Measurements from ENCODE around the gene GID8. TPM values are rescaled to one million over a fixed set of nuclear protein-coding genes. Genes with fewer than 3 reads are reported as not detected.

Gene GID8
- total and polyA plus RNA-seq, 2 of the 13 experiments (the other 11 are each of a cell fraction or from before 2014, with no cell fraction given), result 39.6 to 59.8 TPM

DNA sequence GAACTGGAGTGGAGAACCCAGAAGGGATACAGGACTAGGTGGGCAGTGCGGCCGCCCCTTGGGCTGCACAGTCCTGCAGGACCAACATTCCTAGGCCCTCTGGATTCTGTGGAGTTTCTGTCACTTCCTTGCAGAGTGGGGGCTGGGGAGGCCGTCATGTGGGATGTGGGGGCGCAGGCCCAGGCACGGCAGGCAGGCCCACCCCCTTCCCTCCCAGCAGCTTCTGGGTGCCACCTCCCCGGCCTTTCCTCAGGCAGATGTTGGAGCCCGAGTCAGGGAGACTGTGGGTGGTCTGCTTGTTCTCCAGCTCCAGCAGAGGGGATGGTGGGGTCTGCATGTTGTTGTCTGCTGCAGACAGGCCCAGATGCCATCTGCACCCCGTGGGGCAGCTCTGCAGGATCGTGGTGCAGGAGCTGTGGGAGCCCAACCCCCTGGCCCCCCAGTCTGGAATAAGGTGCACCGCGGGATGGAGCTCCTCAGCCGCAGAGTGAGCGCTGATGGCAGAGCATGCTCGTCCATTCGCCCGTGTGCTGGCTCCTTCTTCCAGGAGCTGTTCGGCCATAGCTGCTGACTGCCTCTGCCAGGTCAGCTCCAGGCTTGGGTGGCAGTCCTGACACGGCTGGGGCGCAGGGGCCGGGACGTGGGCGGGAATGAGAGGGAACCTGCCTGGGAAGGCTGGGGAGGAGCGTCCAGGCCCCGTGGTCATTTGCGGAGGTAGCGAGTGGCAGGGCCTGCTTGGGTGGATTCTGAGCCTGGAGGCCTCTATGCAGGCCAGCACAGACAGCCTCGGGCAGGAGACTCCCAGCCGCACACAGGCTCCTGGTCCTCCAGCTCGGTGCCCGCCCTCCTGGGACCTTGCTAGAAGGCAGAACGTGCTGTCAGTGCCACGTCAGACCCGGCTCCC, 32.6 kb downstream of the GID8 start (continued):
- TF ChIP-seq, protein P1, sequence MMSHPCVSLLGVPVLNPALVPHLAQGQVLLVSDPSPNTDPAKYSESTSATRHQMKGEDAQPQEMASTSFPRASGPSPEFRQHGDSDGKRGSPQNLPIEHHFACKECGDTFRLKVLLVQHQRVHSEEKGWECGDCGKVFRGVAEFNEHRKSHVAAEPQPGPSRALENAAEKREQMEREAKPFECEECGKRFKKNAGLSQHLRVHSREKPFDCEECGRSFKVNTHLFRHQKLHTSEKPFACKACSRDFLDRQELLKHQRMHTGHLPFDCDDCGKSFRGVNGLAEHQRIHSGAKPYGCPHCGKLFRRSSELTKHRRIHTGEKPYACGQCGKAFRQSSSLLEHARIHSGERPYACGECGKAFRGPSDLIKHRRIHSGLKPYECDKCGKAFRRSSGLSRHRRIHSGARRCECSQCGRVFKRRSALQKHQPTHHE (CRISPR knock-in tag; IDR thresholded peaks at IDR 0.05; ENCODE audit: borderline replicate concordance), result 0 out of 2 replicates have a peak, but pooled peaks have one; percentile 26
- TF ChIP-seq ZNF737 (CRISPR knock-in tag; IDR thresholded peaks at IDR 0.05; ENCODE audit: borderline replicate concordance) (no peak), RFXAP (CRISPR knock-in tag; IDR thresholded peaks at IDR 0.05; ENCODE audit: borderline replicate concordance) (no peak), EEA1 (CRISPR knock-in tag; IDR thresholded peaks at IDR 0.05; ENCODE audit: borderline replicate concordance) (peak; percentile 44), ZNF205 (CRISPR knock-in tag; IDR thresholded peaks at IDR 0.05) (no peak), ZNF747 (CRISPR knock-in tag; IDR thresholded peaks at IDR 0.05; ENCODE audit: borderline replicate concordance) (no peak), ISL2 (CRISPR knock-in tag; IDR thresholded peaks at IDR 0.05) (no peak), HDAC1 (CRISPR knock-in tag; IDR thresholded peaks at IDR 0.05) (no peak), ZNF530 (CRISPR knock-in tag; IDR thresholded peaks at IDR 0.05; ENCODE audit: low read depth) (no peak), ZNF572 (CRISPR knock-in tag; IDR thresholded peaks at IDR 0.05) (no peak), ZNF672 (CRISPR knock-in tag; IDR thresholded peaks at IDR 0.05) (no peak), ZNF557 (CRISPR knock-in tag; IDR thresholded peaks at IDR 0.05) (no peak), ZNF451 (CRISPR knock-in tag; IDR thresholded peaks at IDR 0.05) (0 out of 2 replicates have a peak, but pooled peaks have one; percentile 19), ZNF230 (CRISPR knock-in tag; IDR thresholded peaks at IDR 0.05) (no peak)
- TF ChIP-seq, protein P2, sequence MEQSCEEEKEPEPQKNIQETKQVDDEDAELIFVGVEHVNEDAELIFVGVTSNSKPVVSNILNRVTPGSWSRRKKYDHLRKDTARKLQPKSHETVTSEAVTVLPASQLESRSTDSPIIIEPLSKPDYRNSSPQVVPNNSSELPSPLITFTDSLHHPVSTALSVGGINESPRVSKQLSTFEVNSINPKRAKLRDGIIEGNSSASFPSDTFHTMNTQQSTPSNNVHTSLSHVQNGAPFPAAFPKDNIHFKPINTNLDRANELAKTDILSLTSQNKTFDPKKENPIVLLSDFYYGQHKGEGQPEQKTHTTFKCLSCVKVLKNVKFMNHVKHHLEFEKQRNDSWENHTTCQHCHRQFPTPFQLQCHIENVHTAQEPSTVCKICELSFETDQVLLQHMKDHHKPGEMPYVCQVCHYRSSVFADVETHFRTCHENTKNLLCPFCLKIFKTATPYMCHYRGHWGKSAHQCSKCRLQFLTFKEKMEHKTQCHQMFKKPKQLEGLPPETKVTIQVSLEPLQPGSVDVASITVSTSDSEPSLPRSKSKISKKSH (CRISPR knock-in tag; IDR thresholded peaks at IDR 0.05; ENCODE audit: borderline replicate concordance), result no peak; the same call in 1 of the 2 replicates
- TF ChIP-seq, protein P3, sequence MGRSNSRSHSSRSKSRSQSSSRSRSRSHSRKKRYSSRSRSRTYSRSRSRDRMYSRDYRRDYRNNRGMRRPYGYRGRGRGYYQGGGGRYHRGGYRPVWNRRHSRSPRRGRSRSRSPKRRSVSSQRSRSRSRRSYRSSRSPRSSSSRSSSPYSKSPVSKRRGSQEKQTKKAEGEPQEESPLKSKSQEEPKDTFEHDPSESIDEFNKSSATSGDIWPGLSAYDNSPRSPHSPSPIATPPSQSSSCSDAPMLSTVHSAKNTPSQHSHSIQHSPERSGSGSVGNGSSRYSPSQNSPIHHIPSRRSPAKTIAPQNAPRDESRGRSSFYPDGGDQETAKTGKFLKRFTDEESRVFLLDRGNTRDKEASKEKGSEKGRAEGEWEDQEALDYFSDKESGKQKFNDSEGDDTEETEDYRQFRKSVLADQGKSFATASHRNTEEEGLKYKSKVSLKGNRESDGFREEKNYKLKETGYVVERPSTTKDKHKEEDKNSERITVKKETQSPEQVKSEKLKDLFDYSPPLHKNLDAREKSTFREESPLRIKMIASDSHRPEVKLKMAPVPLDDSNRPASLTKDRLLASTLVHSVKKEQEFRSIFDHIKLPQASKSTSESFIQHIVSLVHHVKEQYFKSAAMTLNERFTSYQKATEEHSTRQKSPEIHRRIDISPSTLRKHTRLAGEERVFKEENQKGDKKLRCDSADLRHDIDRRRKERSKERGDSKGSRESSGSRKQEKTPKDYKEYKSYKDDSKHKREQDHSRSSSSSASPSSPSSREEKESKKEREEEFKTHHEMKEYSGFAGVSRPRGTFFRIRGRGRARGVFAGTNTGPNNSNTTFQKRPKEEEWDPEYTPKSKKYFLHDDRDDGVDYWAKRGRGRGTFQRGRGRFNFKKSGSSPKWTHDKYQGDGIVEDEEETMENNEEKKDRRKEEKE (IDR thresholded peaks at IDR 0.05), result no peak
- TF ChIP-seq, protein P4, sequence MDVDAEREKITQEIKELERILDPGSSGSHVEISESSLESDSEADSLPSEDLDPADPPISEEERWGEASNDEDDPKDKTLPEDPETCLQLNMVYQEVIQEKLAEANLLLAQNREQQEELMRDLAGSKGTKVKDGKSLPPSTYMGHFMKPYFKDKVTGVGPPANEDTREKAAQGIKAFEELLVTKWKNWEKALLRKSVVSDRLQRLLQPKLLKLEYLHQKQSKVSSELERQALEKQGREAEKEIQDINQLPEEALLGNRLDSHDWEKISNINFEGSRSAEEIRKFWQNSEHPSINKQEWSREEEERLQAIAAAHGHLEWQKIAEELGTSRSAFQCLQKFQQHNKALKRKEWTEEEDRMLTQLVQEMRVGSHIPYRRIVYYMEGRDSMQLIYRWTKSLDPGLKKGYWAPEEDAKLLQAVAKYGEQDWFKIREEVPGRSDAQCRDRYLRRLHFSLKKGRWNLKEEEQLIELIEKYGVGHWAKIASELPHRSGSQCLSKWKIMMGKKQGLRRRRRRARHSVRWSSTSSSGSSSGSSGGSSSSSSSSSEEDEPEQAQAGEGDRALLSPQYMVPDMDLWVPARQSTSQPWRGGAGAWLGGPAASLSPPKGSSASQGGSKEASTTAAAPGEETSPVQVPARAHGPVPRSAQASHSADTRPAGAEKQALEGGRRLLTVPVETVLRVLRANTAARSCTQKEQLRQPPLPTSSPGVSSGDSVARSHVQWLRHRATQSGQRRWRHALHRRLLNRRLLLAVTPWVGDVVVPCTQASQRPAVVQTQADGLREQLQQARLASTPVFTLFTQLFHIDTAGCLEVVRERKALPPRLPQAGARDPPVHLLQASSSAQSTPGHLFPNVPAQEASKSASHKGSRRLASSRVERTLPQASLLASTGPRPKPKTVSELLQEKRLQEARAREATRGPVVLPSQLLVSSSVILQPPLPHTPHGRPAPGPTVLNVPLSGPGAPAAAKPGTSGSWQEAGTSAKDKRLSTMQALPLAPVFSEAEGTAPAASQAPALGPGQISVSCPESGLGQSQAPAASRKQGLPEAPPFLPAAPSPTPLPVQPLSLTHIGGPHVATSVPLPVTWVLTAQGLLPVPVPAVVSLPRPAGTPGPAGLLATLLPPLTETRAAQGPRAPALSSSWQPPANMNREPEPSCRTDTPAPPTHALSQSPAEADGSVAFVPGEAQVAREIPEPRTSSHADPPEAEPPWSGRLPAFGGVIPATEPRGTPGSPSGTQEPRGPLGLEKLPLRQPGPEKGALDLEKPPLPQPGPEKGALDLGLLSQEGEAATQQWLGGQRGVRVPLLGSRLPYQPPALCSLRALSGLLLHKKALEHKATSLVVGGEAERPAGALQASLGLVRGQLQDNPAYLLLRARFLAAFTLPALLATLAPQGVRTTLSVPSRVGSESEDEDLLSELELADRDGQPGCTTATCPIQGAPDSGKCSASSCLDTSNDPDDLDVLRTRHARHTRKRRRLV (CRISPR knock-in tag; IDR thresholded peaks at IDR 0.05), result peak; percentile 41; the same call in 1 of the 2 replicates
